Ovary (tissue), 9 donors: ENCODE measurements around the gene EIF4G3. TPM values are rescaled to one million over a fixed set of nuclear protein-coding genes. Genes with fewer than 3 reads are reported as not detected.

Source experiments
- DNase-seq, 5 donors: peaks; one replicate each; pipeline ENCODE4 v3.0.0-alpha.2; 2019 to 2020
- H3K27ac ChIP-seq, 2 donors: fragments of 200-600 bp; one replicate each; pipeline versions ENCODE4 v1.5.1 to v1.8.0; 2019 to 2022
- H3K27me3 ChIP-seq: fragments of 200-600 bp; one replicate; pipeline ENCODE4 v1.8.0; 2022
- H3K36me3 ChIP-seq: fragments of 200-600 bp; sonication (generic); one replicate; pipeline ENCODE4 v1.5.1; 2019
- H3K4me1 ChIP-seq: one replicate; pipeline ENCODE4 v1.8.1; 2013; ENCODE audit warnings: mild to moderate bottlenecking, moderate library complexity; ENCODE audit not compliant: insufficient read depth
- H3K4me3 ChIP-seq: fragments of 200-600 bp; sonication (generic); one replicate; pipeline ENCODE4 v1.5.1; 2017
- H3K9me3 ChIP-seq, 2 donors: fragments of 200-600 bp in 1 of 2; sonication (generic) in 1 of 2; one replicate each; pipeline versions ENCODE4 v1.5.1 to v1.8.1; 2013 to 2019; ENCODE audit warnings: mild to moderate bottlenecking in 1 of 2, moderate library complexity in 1 of 2
- CTCF ChIP-seq, 3 donors: fragments of 450-650 bp in 2 of 3; fragments of 200-600 bp in 1 of 3; IDR thresholded peaks; one replicate each; pipeline versions ENCODE4 v1.5.1 to v1.8.0; 2016 to 2022; ENCODE audit warnings: antibody characterized with exemption in 3 of 3, mild to moderate bottlenecking in 1 of 3
- EP300 ChIP-seq: sonication (generic); formaldehyde crosslinking; IDR thresholded peaks from one replicate; pipeline ENCODE4 v1.6.1; 2017; ENCODE audit warnings: antibody characterized with exemption
- POLR2A ChIP-seq: fragments of 450-650 bp; IDR thresholded peaks from one replicate; pipeline ENCODE4 v1.6.1; 2017; ENCODE audit warnings: antibody characterized with exemption, mild to moderate bottlenecking, moderate library complexity
- WGBS, 3 donors: extraction: QIAGEN DNeasy Blood & Tissue Kit in 1 of 3; methylation state at CpG; one replicate each; pipeline versions ENCODE4 v1.1.5 to v1.1.7; 2013 to 2017; 5-methylcytosine and 5-hydroxymethylcytosine counted together
- intact Hi-C, 4 donors: fragments of 100-400 bp; cut with DNase I; formaldehyde crosslinking; loops; one replicate each; pipeline versions ENCODE4 v1.11.0 to v1.15.1; 2022 to 2023
- polyA plus RNA-seq, 2 donors: library from polyadenylated mRNA; stranded (reverse); fragments of 200-250 nt in 1 of 2; fragments of 350-450 nt in 1 of 2; fragmentation: Illumina TruSeq in 1 of 2; extraction: RNeasy Lipid Tissue Mini Kit (QIAGEN cat#74804) in 1 of 2; gene quantifications; one replicate each; pipeline ENCODE4 v1.2.3, GENCODE V29; 2013 to 2014
- total RNA-seq, 7 donors: library from RNA; depleted of rRNA in 2 of 7; stranded (reverse); fragments of >200 nt in 2 of 7; fragmentation: NEBNext Ultra II Directional in 3 of 7; extraction: Animal tissue kit (Norgen Biotek cat#: 25700) in 3 of 7; gene quantifications; one replicate each; pipeline versions ENCODE4 v1.1.0 to v1.2.4, GENCODE V29; 2016 to 2023
- donor health status: DM: no; HTN: no; CAD: no; lungs with moderate emphysema.
- donor health status: DM: no; HTN: no; CAD: no.
- donor health status: Bipolar disorder and iron deficiency.
- donor health status: DM: yes; HTN: yes; CAD: no.
- donor health status: DM: no; HTN: no; CAD: no.
- donor health status: DM: yes; HTN: yes; CAD: no.

EIF4G3 gene
- total and polyA plus RNA-seq, 9 donors, result 13.9 to 62.4 (median 39.4) TPM

- no peaks in the 10 kb centered on the region for H3K27me3 ChIP-seq
- H3K27ac ChIP-seq, result no peak overlapping the region
- H3K4me1 ChIP-seq, result no peaks in the 10 kb centered on the region
- no peak overlapping the region for H3K4me3 ChIP-seq
- no peak for DNase-seq
- TF ChIP-seq POLR2A, result no peak
- no peak for TF ChIP-seq CTCF (IDR thresholded peaks at IDR 0.05)
- no peak for TF ChIP-seq EP300
- H3K9me3 ChIP-seq, result no peaks in the 10 kb centered on the region
- intact Hi-C loops, result loop anchor here in 1 of 4 donors (2.0 kb wide), 1 partner anchor 33 kb away; no protein-coding TSS in a partner anchor
- H3K36me3 ChIP-seq, result no peaks in the 10 kb centered on the region
- WGBS, 3 donors, result 93 to 95% (median 94%) methylated on average over 9 of the region's 9 CpGs
Observed at GRCh38 chr1:20949871-20950590, 226.7 kb downstream of the EIF4G3 start.

GRCh38 chr1:20948101-20948500 is 228.6 kb downstream of the EIF4G3 start:
- no peaks in the 10 kb centered on the region for H3K27me3 ChIP-seq
- DNase-seq, result no peak
- intact Hi-C loops, result no loop called here
- no peak overlapping the region for H3K4me3 ChIP-seq
- H3K9me3 ChIP-seq, result no peaks in the 10 kb centered on the region
- no peak overlapping the region for H3K27ac ChIP-seq
- no peaks in the 10 kb centered on the region for H3K36me3 ChIP-seq
- TF ChIP-seq POLR2A, result no peak
- no peak for TF ChIP-seq EP300
- TF ChIP-seq CTCF (IDR thresholded peaks at IDR 0.05), result no peak
- H3K4me1 ChIP-seq, result no peaks in the 10 kb centered on the region
- WGBS, 3 donors, result 38 to 53% (median 52%) methylated on average over 6 of the region's 6 CpGs

- H3K27me3 ChIP-seq, result no peaks in the 10 kb centered on the region
- intact Hi-C loops, result no loop called here
- TF ChIP-seq POLR2A, result no peak
- TF ChIP-seq CTCF (IDR thresholded peaks at IDR 0.05), result no peak
- TF ChIP-seq EP300, result no peak
- no peak overlapping the region for H3K27ac ChIP-seq
- 48 to 57% (median 55%) methylated on average over 2 of the region's 2 CpGs for WGBS, 3 donors
- no peaks in the 10 kb centered on the region for H3K9me3 ChIP-seq
- H3K4me3 ChIP-seq, result no peak overlapping the region
- DNase-seq, result no peak
- H3K36me3 ChIP-seq, result no peaks in the 10 kb centered on the region
- no peaks in the 10 kb centered on the region for H3K4me1 ChIP-seq
Observed at GRCh38 chr1:20947409-20947808, 229.3 kb downstream of the EIF4G3 start.

- H3K9me3 ChIP-seq, result no peaks in the 10 kb centered on the region
- no peak for DNase-seq
- intact Hi-C loops, result no loop called here
- no peaks in the 10 kb centered on the region for H3K36me3 ChIP-seq
- no peak overlapping the region for H3K27ac ChIP-seq
- no peaks in the 10 kb centered on the region for H3K27me3 ChIP-seq
- WGBS, 3 donors, result 12 to 35% (median 23%) methylated on average over 2 of the region's 2 CpGs
- H3K4me3 ChIP-seq, result no peak overlapping the region
- TF ChIP-seq EP300 (no peak), POLR2A (no peak), CTCF (IDR thresholded peaks at IDR 0.05) (no peak)
- H3K4me1 ChIP-seq, result peaks cover 1% of the 10 kb centered on the region
Observed at GRCh38 chr1:20936621-20937020, 240.1 kb downstream of the EIF4G3 start.
